ENCODE data around the gene POGZ. TPM values are rescaled to one million over a fixed set of nuclear protein-coding genes. Genes with fewer than 3 reads are reported as not detected.

POGZ gene
- total RNA-seq, 1 donor from 2014 or later: 25.1 TPM

DNA sequence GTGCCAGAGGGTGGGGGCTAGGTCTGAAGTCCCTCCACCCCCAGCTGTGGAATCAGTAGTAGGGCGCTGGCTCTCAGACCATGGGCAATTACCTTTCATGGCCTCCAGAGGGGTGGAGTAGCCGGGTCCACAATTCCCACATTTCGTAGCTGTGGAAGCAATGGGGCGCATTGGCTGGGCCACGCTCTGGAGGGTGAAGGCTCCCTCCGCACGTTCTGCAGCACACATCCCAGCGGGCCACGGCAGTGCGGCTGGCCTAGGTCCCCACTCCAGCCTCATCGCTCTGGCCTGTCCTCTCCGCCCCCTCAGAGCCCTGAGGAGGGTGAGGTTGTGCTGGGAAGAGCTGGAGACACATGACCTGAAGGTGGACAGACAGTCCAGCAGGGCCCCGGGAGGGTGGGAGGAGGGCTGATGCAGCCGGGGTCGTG, 89.7 kb downstream of the POGZ start:
- Histone ChIP-seq H3K27ac (ENCODE audit: low read depth, low read length) (peak overlapping the region; percentile 65), H3K4me1 (ENCODE audit: control insufficient read depth in 3 of 3, insufficient read depth in 3 of 3, low read length in 3 of 3) (peaks cover 49 to 52% (median 52%) of the 10 kb centered on the region in 3 donors), H3K4me3 (ENCODE audit: low read length in 3 of 3) (peak overlapping the region in 1 of 3 donors; percentile 6)

DNA sequence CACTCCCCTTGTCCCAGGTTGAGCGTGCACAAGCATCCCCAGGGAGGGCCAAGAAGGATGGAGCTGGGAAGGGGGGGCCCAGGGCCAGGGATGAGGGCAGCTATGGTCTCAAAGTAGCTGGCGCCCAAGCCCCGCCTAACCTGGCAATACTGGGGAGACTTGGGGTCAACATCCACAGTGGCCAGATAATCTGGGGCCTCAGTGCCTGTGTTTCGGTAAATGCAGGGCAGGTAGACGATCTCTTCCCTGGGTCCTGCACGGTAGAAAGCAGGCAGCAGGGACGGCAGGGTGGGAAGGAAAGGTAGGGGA, 90.0 kb downstream of the POGZ start:
- Histone ChIP-seq H3K4me1 (ENCODE audit: control insufficient read depth in 3 of 3, insufficient read depth in 3 of 3, low read length in 3 of 3) (peaks cover 49 to 52% (median 52%) of the 10 kb centered on the region in 3 donors), H3K36me3 (ENCODE audit: control insufficient read depth in 3 of 3, insufficient read depth in 3 of 3, low read length in 3 of 3) (peaks cover 27 to 32% (median 32%) of the 10 kb centered on the region in 3 donors), H3K27ac (ENCODE audit: low read depth, low read length) (no peak overlapping the region), H3K9me3 (ENCODE audit: control insufficient read depth in 3 of 3, low read length in 3 of 3) (no peaks in the 10 kb centered on the region), H3K27me3 (ENCODE audit: control insufficient read depth in 3 of 3, insufficient read depth in 3 of 3, low read length in 3 of 3) (no peaks in the 10 kb centered on the region), H3K9ac (ENCODE audit: low read depth in 1 of 3, low read length in 3 of 3) (no peak overlapping the region), H3K4me3 (ENCODE audit: low read length in 3 of 3) (no peak overlapping the region)

More for the DNA sequence above, 89.7 kb downstream of the POGZ start:
- H3K36me3 ChIP-seq (ENCODE audit: control insufficient read depth in 3 of 3, insufficient read depth in 3 of 3, low read length in 3 of 3): peaks cover 24 to 29% (median 28%) of the 10 kb centered on the region in 3 donors
- H3K9me3 ChIP-seq (ENCODE audit: control insufficient read depth in 3 of 3, low read length in 3 of 3): no peaks in the 10 kb centered on the region
- H3K9ac ChIP-seq (ENCODE audit: low read depth in 1 of 3, low read length in 3 of 3): peak overlapping the region in 1 of 3 donors; percentile 57
- H3K27me3 ChIP-seq (ENCODE audit: control insufficient read depth in 3 of 3, insufficient read depth in 3 of 3, low read length in 3 of 3): no peaks in the 10 kb centered on the region

DNA sequence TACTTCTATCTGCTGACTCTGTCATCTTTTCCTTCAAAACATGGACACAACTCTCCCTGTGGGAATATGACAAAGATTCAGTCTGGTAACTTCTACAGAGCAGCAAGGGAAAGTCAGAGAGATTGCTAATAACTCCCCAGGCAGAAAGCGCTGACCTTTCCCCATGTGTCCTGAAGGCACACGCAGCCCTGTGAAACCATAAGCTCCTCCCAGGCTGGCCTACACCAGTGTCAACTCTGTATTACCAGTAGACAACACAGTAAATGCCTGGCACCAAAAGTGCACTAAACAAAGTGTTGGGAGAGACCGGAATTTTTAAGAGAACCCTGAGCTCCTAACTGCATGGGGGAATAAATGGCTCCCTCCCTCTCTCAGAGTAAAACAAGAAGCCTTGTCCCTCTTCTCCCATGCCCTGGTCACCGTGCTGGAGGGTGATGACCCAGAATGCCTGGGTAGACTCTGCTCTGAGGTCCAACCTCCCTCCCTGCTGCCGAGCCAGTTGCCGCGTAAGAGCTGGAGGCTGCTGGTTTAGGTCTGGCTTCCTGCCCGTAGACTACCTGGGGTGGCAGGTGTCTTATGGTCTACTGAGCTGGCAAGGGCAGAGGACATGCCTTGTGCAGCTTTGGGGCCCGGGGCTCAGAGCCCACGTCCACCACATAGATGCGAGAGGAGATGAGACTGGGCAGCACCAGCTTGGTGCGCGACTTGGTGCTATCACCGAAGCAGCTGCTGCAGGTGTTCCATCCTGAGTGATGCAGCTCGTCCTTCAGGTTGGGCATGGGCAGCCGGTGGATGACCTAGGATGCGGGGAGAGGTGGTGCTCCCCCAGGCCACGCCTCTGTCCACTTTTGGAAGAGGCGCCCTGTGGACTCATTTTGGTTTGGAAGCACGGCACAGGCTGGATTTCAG, 90.6 kb downstream of the POGZ start:
- Histone ChIP-seq H3K9ac (ENCODE audit: low read depth in 1 of 3, low read length in 3 of 3) (no peak overlapping the region), H3K36me3 (ENCODE audit: control insufficient read depth in 3 of 3, insufficient read depth in 3 of 3, low read length in 3 of 3) (peaks cover 31 to 39% (median 35%) of the 10 kb centered on the region in 3 donors), H3K9me3 (ENCODE audit: control insufficient read depth in 3 of 3, low read length in 3 of 3) (no peaks in the 10 kb centered on the region), H3K27me3 (ENCODE audit: control insufficient read depth in 3 of 3, insufficient read depth in 3 of 3, low read length in 3 of 3) (no peaks in the 10 kb centered on the region), H3K4me1 (ENCODE audit: control insufficient read depth in 3 of 3, insufficient read depth in 3 of 3, low read length in 3 of 3) (peaks cover 49 to 52% (median 52%) of the 10 kb centered on the region in 3 donors), H3K4me3 (ENCODE audit: low read length in 3 of 3) (no peak overlapping the region), H3K27ac (ENCODE audit: low read depth, low read length) (peak overlapping the region; percentile 59)

DNA sequence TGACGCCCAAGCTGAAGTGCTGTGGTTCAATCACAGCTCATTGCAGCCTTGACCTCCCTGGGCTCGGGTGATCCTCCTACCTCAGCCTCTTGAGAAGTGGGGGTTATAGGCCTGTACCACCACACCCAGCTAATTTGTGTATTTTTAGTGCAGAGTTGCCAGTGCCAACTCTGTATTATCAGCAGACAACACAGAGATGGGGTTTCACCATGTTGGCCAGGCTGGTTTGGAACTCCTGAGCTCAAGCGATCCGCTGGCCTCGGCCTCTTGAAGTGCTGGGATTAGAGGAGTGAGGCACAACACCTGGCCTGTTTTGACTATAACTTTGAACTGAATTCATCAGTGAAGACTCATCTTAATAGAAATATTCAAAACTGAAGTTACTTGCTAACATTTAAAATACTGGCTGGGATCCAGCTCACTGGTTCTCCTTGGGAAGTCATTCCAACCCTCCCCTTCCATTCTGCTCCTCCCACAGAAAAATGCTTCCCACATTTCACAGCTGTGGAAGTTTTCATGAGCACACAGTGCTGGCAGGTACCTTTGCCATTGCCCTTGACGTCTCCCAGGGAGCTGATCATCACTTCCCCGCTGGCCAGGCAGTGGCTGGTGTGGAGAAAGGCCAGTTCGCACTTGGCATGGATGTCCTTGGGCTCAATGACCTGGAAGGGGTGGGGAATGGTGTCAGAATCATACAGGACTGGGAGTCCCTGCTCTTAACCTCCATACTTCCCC, 91.5 kb downstream of the POGZ start:
- Histone ChIP-seq H3K36me3 (ENCODE audit: control insufficient read depth in 3 of 3, insufficient read depth in 3 of 3, low read length in 3 of 3) (peaks cover 31 to 44% (median 38%) of the 10 kb centered on the region in 3 donors), H3K9ac (ENCODE audit: low read depth in 1 of 3, low read length in 3 of 3) (peak overlapping the region in 1 of 3 donors; percentile 25), H3K27me3 (ENCODE audit: control insufficient read depth in 3 of 3, insufficient read depth in 3 of 3, low read length in 3 of 3) (no peaks in the 10 kb centered on the region), H3K27ac (ENCODE audit: low read depth, low read length) (peak overlapping the region; percentile 59), H3K4me3 (ENCODE audit: low read length in 3 of 3) (no peak overlapping the region), H3K9me3 (ENCODE audit: control insufficient read depth in 3 of 3, low read length in 3 of 3) (no peaks in the 10 kb centered on the region), H3K4me1 (ENCODE audit: control insufficient read depth in 3 of 3, insufficient read depth in 3 of 3, low read length in 3 of 3) (peaks cover 47 to 52% (median 49%) of the 10 kb centered on the region in 3 donors)

DNA sequence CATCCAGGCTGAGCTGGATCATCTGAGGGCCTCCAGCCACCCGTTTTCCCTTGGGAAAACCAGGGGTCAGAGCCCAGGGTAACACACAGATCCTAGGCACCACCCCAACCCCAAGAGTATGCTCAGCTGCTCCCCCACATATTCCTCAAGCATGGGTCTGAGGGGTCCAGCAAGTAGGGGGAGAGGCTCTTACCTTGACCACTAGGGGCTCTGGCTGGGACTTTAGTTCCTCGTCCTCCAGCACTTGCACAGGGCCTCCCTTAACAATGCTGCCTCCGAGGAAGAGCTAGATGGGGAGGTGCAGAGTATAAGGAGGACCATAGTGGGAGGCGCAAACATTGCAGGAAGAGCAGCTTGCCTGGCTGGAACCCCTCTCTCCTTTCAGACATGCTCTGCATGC, 94.3 kb downstream of the POGZ start:
- Histone ChIP-seq H3K27me3 (ENCODE audit: control insufficient read depth in 3 of 3, insufficient read depth in 3 of 3, low read length in 3 of 3) (no peaks in the 10 kb centered on the region), H3K4me1 (ENCODE audit: control insufficient read depth in 3 of 3, insufficient read depth in 3 of 3, low read length in 3 of 3) (peaks cover 26 to 27% (median 26%) of the 10 kb centered on the region in 3 donors), H3K9ac (ENCODE audit: low read depth in 1 of 3, low read length in 3 of 3) (no peak overlapping the region), H3K27ac (ENCODE audit: low read depth, low read length) (no peak overlapping the region), H3K36me3 (ENCODE audit: control insufficient read depth in 3 of 3, insufficient read depth in 3 of 3, low read length in 3 of 3) (peaks cover 31 to 47% (median 38%) of the 10 kb centered on the region in 3 donors), H3K4me3 (ENCODE audit: low read length in 3 of 3) (no peak overlapping the region), H3K9me3 (ENCODE audit: control insufficient read depth in 3 of 3, low read length in 3 of 3) (no peaks in the 10 kb centered on the region)

DNA sequence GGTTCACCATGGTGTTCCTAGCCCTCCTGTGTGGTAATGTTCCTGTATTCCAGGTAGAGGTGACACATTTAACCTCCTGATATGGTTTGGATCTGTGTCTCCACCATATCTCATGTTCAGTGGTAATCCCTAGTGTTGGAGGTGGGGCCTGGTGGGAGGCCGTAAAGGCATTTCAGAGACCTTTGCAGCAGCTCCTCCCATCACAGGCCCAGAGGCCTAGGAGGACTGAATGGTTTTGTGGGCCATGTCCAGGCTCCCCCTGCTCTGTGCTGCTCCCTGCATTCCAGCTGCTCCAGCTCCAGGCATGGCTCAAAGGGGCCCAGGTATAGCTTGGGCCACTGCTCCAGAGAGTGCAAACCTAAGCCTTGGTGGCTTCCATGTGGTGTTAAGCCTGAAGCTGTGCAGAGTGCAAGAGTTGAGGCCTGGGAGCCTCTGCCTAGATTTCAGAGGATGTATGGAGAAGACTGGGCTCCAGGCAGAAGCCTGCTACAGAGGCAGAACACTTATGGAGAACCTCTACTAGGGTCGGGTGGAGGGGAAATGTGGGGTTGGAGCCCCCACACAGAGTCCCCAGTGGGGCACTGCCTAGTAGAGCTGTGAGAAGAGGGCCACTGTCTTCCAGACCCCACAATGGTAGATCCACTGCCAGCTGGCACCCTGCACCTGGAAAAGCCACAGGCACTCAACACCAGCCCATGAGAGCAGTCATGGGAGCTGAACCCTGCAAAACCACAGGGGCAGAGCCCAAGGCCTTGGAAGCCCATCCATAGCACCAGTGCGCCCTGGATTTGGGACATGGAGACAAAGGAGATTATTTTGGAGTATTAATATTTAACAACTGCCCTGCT, 96.8 kb downstream of the POGZ start:
- Histone ChIP-seq H3K9me3 (ENCODE audit: control insufficient read depth in 3 of 3, low read length in 3 of 3) (no peaks in the 10 kb centered on the region), H3K9ac (ENCODE audit: low read depth in 1 of 3, low read length in 3 of 3) (no peak overlapping the region), H3K4me3 (ENCODE audit: low read length in 3 of 3) (no peak overlapping the region), H3K27me3 (ENCODE audit: control insufficient read depth in 3 of 3, insufficient read depth in 3 of 3, low read length in 3 of 3) (no peaks in the 10 kb centered on the region), H3K36me3 (ENCODE audit: control insufficient read depth in 3 of 3, insufficient read depth in 3 of 3, low read length in 3 of 3) (peaks cover 28 to 41% (median 32%) of the 10 kb centered on the region in 3 donors), H3K4me1 (ENCODE audit: control insufficient read depth in 3 of 3, insufficient read depth in 3 of 3, low read length in 3 of 3) (peaks cover 2 to 3% (median 2%) of the 10 kb centered on the region in 3 donors), H3K27ac (ENCODE audit: low read depth, low read length) (no peak overlapping the region)

DNA sequence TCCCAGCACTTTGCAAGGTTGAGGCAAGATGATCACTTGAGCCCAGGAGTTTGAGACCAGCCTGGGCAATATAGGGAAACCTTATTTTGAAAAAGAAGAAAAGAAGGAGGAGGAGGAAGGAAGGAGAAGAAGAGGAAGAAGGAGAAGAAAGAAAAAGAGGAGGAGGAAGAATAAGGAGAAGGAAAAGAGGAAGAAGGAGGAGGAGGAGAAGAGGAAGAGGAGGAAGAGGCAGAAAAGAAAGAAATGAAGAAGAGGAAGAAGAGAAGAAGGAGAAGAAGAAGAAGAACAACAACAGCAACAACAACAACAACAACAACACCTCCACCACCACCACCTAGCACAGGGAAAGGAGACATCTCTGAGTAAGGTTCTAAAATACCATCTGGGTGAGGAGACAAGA, 97.4 kb downstream of the POGZ start:
- Histone ChIP-seq H3K27ac (ENCODE audit: low read depth, low read length) (no peak overlapping the region), H3K27me3 (ENCODE audit: control insufficient read depth in 3 of 3, insufficient read depth in 3 of 3, low read length in 3 of 3) (no peaks in the 10 kb centered on the region), H3K9me3 (ENCODE audit: control insufficient read depth in 3 of 3, low read length in 3 of 3) (no peaks in the 10 kb centered on the region), H3K36me3 (ENCODE audit: control insufficient read depth in 3 of 3, insufficient read depth in 3 of 3, low read length in 3 of 3) (peaks cover 28 to 41% (median 32%) of the 10 kb centered on the region in 3 donors), H3K4me1 (ENCODE audit: control insufficient read depth in 3 of 3, insufficient read depth in 3 of 3, low read length in 3 of 3) (no peaks in the 10 kb centered on the region), H3K4me3 (ENCODE audit: low read length in 3 of 3) (no peak overlapping the region), H3K9ac (ENCODE audit: low read depth in 1 of 3, low read length in 3 of 3) (no peak overlapping the region)

DNA sequence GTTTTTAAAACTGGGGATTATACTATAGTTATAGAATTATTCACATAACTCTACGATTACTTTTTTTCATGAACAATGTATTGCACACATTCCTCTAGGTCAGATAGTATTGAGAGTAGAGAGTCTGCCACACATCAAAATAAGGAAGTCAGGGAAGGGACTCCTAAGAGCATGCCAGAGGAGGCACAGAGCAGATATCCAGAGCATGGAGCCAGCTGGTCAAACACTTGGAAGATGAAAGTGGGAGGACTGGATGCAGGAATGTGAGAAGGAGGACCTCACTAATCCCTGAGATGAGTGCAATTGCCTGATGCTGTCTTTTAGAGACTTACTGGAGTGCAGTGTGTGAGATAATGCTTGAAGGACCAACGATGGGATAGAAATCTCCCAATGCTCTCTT, 102.6 kb downstream of the POGZ start:
- no peak overlapping the region for H3K9ac ChIP-seq (ENCODE audit: low read depth in 1 of 3, low read length in 3 of 3)
- no peaks in the 10 kb centered on the region for H3K36me3 ChIP-seq (ENCODE audit: control insufficient read depth in 3 of 3, insufficient read depth in 3 of 3, low read length in 3 of 3)
- H3K27ac ChIP-seq (ENCODE audit: low read depth, low read length): no peak overlapping the region
- no peaks in the 10 kb centered on the region for H3K9me3 ChIP-seq (ENCODE audit: control insufficient read depth in 3 of 3, low read length in 3 of 3)
- no peaks in the 10 kb centered on the region for H3K4me1 ChIP-seq (ENCODE audit: control insufficient read depth in 3 of 3, insufficient read depth in 3 of 3, low read length in 3 of 3)
- no peaks in the 10 kb centered on the region for H3K27me3 ChIP-seq (ENCODE audit: control insufficient read depth in 3 of 3, insufficient read depth in 3 of 3, low read length in 3 of 3)
- no peak overlapping the region for H3K4me3 ChIP-seq (ENCODE audit: low read length in 3 of 3)
